HL-60 (cell line): Measurements from ENCODE around the gene JPT2.

Experiments used
- DNase-seq, 2 experiments: peaks; one replicate each; pipeline ENCODE4 v3.0.0-alpha.2; 2010 to 2020; ENCODE audit warnings: low read depth in 1 of 2, low spot score in 1 of 2
- H3K27ac ChIP-seq: fragments of 250-450 bp; sonication (Bioruptor Pico); replicated peaks from 2 replicates; pipeline ENCODE4 v1.5.1; 2020; ENCODE audit warnings: mild to moderate bottlenecking, moderate library complexity
- H3K27me3 ChIP-seq: fragments of 250-450 bp; sonication (Bioruptor Pico); 2 replicates; pipeline ENCODE4 v1.5.1; 2021; ENCODE audit warnings: mild to moderate bottlenecking, moderate library complexity; ENCODE audit not compliant: insufficient read depth, poor library complexity, severe bottlenecking
- H3K4me3 ChIP-seq: replicated peaks from 2 replicates; pipeline ENCODE4 v1.5.1; 2011; ENCODE audit warnings: mild to moderate bottlenecking, control low read depth, low read length; ENCODE audit not compliant: insufficient read depth
- CTCF ChIP-seq: IDR thresholded peaks from one replicate; pipeline ENCODE4 v1.5.1; 2011; ENCODE audit warnings: low read length, control low read depth, inconsistent platforms; ENCODE audit not compliant: insufficient read depth
- GABPA ChIP-seq: IDR thresholded peaks from 2 replicates; pipeline ENCODE4 v1.6.1; 2012; ENCODE audit warnings: low read depth
- POLR2AphosphoS5 ChIP-seq: IDR thresholded peaks from 2 replicates; pipeline ENCODE4 v1.6.1; 2012; ENCODE audit warnings: low read depth
- SPI1 ChIP-seq: IDR thresholded peaks from 2 replicates; pipeline ENCODE4 v1.6.1; 2012; ENCODE audit warnings: low read depth, mild to moderate bottlenecking, borderline replicate concordance
- TF ChIP-seq, protein P1 (sequence below): IDR thresholded peaks from 2 replicates; pipeline ENCODE4 v1.6.1; 2012; ENCODE audit warnings: low read depth; ENCODE audit not compliant: insufficient replicate concordance

JPT2 gene

DNA sequence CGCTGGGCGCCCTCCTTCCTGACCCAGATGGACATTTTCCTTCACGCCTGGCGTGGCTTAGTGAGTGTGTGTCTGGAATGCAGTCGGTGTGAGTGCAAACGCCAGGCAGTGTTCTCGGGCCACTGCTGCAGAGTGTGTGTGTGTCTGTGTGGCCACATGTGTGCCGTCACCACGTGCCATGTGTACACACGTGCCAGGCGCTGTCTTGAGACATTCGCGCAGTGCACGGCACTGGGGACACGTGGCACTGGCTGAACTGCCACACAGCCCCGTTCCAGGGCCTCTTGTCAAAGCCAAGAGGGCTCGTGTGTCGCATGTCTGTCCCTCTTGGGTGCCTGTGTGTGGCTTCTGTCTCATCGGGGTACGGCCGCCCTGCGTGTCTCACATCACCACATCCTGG lies 56.7 kb downstream of the JPT2 start:
- Histone ChIP-seq H3K4me3 (no peak overlapping the region), H3K27me3 (no peaks in the 10 kb centered on the region), H3K27ac (no peak overlapping the region)
- DNase-seq = no peak
- no peak for TF ChIP-seq SPI1
- TF ChIP-seq, protein P1, sequence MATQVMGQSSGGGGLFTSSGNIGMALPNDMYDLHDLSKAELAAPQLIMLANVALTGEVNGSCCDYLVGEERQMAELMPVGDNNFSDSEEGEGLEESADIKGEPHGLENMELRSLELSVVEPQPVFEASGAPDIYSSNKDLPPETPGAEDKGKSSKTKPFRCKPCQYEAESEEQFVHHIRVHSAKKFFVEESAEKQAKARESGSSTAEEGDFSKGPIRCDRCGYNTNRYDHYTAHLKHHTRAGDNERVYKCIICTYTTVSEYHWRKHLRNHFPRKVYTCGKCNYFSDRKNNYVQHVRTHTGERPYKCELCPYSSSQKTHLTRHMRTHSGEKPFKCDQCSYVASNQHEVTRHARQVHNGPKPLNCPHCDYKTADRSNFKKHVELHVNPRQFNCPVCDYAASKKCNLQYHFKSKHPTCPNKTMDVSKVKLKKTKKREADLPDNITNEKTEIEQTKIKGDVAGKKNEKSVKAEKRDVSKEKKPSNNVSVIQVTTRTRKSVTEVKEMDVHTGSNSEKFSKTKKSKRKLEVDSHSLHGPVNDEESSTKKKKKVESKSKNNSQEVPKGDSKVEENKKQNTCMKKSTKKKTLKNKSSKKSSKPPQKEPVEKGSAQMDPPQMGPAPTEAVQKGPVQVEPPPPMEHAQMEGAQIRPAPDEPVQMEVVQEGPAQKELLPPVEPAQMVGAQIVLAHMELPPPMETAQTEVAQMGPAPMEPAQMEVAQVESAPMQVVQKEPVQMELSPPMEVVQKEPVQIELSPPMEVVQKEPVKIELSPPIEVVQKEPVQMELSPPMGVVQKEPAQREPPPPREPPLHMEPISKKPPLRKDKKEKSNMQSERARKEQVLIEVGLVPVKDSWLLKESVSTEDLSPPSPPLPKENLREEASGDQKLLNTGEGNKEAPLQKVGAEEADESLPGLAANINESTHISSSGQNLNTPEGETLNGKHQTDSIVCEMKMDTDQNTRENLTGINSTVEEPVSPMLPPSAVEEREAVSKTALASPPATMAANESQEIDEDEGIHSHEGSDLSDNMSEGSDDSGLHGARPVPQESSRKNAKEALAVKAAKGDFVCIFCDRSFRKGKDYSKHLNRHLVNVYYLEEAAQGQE = no peak
- no peak for TF ChIP-seq GABPA
- TF ChIP-seq CTCF = no peak
- no peak for TF ChIP-seq POLR2AphosphoS5

- TF ChIP-seq POLR2AphosphoS5 = no peak
- TF ChIP-seq, protein P1 = no peak
- no peak for TF ChIP-seq CTCF
- TF ChIP-seq SPI1 = no peak
- no peak for TF ChIP-seq GABPA
- Histone ChIP-seq H3K27ac (no peak overlapping the region), H3K27me3 (no peaks in the 10 kb centered on the region), H3K4me3 (no peak overlapping the region)
- DNase-seq = no peak
These were observed 62.2 kb downstream of the JPT2 start for GRCh38 chr16:1740234-1740633.

- H3K4me3 ChIP-seq = no peak overlapping the region
- H3K27me3 ChIP-seq = no peaks in the 10 kb centered on the region
- DNase-seq = no peak
- TF ChIP-seq, protein P1 = no peak
- no peak for TF ChIP-seq CTCF
- no peak for TF ChIP-seq SPI1
- no peak for TF ChIP-seq GABPA
- TF ChIP-seq POLR2AphosphoS5 = no peak
- no peak overlapping the region for H3K27ac ChIP-seq
These were observed 62.9 kb downstream of the JPT2 start for GRCh38 chr16:1740781-1741490.
